GM18508 (cell line): ENCODE measurements around the gene MB.

Experiments used
- ATAC-seq: cut with Tn5 transposase; IDR thresholded peaks from one replicate; pipeline ENCODE4 v1.9.1; 2021; ENCODE audit warnings: moderate number of reproducible peaks; ENCODE audit not compliant: insufficient read depth, unreplicated experiment

MB gene

DNA sequence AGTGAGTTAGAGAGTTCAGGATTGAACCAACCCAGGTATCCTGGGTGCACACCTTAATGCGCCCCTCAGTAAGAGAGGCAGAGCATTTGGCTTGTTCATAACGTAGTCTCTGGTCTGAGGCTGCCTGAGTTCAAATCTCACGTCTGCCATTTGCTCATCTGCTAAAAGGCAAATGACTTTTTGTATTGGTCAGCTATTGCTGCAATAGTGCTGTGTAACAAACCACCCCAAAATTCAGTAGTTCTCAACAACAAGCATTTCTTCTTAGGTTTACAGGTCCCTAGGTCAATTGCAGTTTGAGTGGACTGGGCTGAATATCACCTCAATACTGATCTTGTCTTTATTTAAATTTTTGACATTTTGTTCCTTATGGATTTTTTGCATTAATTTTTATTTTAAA is 58.4 kb downstream of the MB start:
- ATAC-seq, result no peak

DNA sequence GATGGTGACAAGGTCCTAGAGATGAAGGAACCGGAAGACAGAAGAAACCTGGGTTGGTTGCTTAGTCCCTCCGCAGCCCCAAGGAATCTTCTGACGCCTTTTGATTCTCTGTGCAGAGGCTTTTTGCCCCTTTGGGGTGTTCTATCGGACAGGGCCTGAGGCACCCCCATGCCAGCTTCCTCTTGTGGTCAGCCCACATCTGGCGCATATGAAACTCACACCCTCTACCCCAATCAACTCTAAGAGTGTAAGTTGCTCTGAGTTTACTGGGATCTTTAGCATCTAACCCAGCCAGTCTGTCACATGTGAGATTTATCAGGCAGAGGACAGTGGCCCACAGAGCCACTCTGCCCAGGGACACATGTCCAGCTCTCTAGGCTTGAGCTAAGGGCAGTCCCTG is 59.1 kb downstream of the MB start:
- ATAC-seq, result no peak
